Measurements from ENCODE around the gene DYNC1H1.

DYNC1H1 gene

DNA sequence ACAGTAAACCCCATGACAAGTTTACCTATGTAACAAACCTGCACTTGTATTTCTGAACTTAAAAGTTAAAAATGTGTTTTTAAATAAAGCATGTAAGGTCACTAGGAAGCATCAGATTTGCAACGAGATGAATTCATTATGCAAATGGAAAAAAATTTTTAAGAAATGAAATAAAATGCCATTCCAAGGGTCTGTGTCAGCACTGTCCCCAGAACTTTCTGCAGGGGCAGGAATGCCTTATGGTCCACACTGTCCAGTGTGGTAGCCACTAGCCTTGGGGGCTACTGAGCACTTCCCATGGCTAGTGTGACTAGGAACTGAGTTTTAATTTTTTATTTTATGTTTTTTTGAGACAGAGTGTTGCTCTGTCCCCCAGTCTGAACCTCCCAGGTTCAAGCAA lies 73.3 kb downstream of the DYNC1H1 start:
- Histone ChIP-seq H3K36me3 (ENCODE audit: control insufficient read depth, low read length) (peaks cover 91% of the 10 kb centered on the region), H3K4me2 (ENCODE audit: low read length) (no peak overlapping the region), H4K20me1 (ENCODE audit: control insufficient read depth, insufficient read depth, low read depth, low read length) (no peaks in the 10 kb centered on the region), H3K9me2 (replicated peaks; ENCODE audit: control insufficient read depth, low read length) (no peaks in the 10 kb centered on the region), H3K9me3 (ENCODE audit: control insufficient read depth, insufficient read depth, low read length) (no peaks in the 10 kb centered on the region), H3K4me3 (ENCODE audit: low read length) (no peak overlapping the region), H3F3A (ENCODE audit: control insufficient read depth, insufficient read depth) (no peaks in the 10 kb centered on the region), H3K4me1 (ENCODE audit: control insufficient read depth, low read length) (no peaks in the 10 kb centered on the region), H3K27ac (ENCODE audit: low read depth, low read length) (no peak overlapping the region), H3K79me2 (ENCODE audit: control insufficient read depth, low read length) (no peaks in the 10 kb centered on the region), H3K27me3 (ENCODE audit: control insufficient read depth, low read length) (no peaks in the 10 kb centered on the region)
- no peak for TF ChIP-seq EZH2phosphoT487 (IDR thresholded peaks at IDR 0.05; ENCODE audit: borderline replicate concordance, low read length)
- TF ChIP-seq, protein P1, sequence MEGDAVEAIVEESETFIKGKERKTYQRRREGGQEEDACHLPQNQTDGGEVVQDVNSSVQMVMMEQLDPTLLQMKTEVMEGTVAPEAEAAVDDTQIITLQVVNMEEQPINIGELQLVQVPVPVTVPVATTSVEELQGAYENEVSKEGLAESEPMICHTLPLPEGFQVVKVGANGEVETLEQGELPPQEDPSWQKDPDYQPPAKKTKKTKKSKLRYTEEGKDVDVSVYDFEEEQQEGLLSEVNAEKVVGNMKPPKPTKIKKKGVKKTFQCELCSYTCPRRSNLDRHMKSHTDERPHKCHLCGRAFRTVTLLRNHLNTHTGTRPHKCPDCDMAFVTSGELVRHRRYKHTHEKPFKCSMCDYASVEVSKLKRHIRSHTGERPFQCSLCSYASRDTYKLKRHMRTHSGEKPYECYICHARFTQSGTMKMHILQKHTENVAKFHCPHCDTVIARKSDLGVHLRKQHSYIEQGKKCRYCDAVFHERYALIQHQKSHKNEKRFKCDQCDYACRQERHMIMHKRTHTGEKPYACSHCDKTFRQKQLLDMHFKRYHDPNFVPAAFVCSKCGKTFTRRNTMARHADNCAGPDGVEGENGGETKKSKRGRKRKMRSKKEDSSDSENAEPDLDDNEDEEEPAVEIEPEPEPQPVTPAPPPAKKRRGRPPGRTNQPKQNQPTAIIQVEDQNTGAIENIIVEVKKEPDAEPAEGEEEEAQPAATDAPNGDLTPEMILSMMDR (IDR thresholded peaks at IDR 0.05; ENCODE audit: low read depth, low read length, poor library complexity, severe bottlenecking): no peak

DNA sequence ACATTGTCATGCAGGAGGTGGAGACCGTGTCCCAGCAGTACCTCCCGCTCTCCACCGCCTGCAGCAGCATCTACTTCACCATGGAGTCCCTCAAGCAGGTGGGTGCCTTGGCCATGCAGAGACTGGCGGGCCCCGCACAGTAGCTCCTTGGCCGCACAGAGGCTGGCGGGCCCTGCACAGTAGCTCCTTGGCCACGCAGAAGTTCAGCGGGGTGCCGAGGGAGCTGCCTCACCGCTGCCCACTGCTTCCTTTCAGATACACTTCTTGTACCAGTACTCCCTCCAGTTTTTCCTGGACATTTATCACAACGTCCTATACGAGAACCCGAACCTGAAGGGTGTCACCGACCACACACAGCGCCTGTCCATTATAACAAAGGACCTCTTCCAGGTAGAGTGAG lies 74.8 kb downstream of the DYNC1H1 start:
- no peak overlapping the region for H3K4me2 ChIP-seq (ENCODE audit: low read length)
- H3K79me2 ChIP-seq (ENCODE audit: control insufficient read depth, low read length): no peaks in the 10 kb centered on the region
- no peaks in the 10 kb centered on the region for H3F3A ChIP-seq (ENCODE audit: control insufficient read depth, insufficient read depth)
- H3K36me3 ChIP-seq (ENCODE audit: control insufficient read depth, low read length): peaks cover 89% of the 10 kb centered on the region
- H3K4me1 ChIP-seq (ENCODE audit: control insufficient read depth, low read length): no peaks in the 10 kb centered on the region
- no peaks in the 10 kb centered on the region for H3K9me3 ChIP-seq (ENCODE audit: control insufficient read depth, insufficient read depth, low read length)
- no peaks in the 10 kb centered on the region for H4K20me1 ChIP-seq (ENCODE audit: control insufficient read depth, insufficient read depth, low read depth, low read length)
- TF ChIP-seq EZH2phosphoT487 (IDR thresholded peaks at IDR 0.05; ENCODE audit: borderline replicate concordance, low read length): no peak
- TF ChIP-seq, protein P1 (IDR thresholded peaks at IDR 0.05; ENCODE audit: low read depth, low read length, poor library complexity, severe bottlenecking): no peak
- H3K4me3 ChIP-seq (ENCODE audit: low read length): no peak overlapping the region
- H3K27ac ChIP-seq (ENCODE audit: low read depth, low read length): no peak overlapping the region
- no peaks in the 10 kb centered on the region for H3K27me3 ChIP-seq (ENCODE audit: control insufficient read depth, low read length)
- no peaks in the 10 kb centered on the region for H3K9me2 ChIP-seq (replicated peaks; ENCODE audit: control insufficient read depth, low read length)

DNA sequence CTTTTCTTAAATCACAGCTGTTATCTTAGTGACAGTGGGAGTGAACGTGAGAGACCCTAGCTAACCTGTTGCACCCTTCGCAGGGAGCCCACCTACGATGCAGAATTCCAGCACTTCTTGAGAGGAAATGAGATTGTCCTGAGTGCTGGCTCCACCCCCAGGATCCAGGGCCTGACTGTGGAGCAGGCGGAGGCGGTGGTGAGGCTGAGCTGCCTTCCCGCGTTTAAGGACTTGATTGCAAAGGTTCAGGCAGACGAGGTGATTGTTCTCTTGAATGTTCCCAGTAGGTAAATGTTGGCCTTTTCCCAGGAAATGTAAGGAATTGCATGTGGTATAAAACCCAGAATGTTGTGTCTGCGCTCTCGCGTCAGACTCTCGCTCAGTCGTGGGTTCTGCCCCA lies 75.8 kb downstream of the DYNC1H1 start:
- Histone ChIP-seq H4K20me1 (ENCODE audit: control insufficient read depth, insufficient read depth, low read depth, low read length) (no peaks in the 10 kb centered on the region), H3K79me2 (ENCODE audit: control insufficient read depth, low read length) (no peaks in the 10 kb centered on the region), H3K36me3 (ENCODE audit: control insufficient read depth, low read length) (peaks cover 90% of the 10 kb centered on the region), H3F3A (ENCODE audit: control insufficient read depth, insufficient read depth) (no peaks in the 10 kb centered on the region), H3K27ac (ENCODE audit: low read depth, low read length) (no peak overlapping the region), H3K27me3 (ENCODE audit: control insufficient read depth, low read length) (no peaks in the 10 kb centered on the region), H3K4me2 (ENCODE audit: low read length) (no peak overlapping the region), H3K4me1 (ENCODE audit: control insufficient read depth, low read length) (no peaks in the 10 kb centered on the region), H3K9me3 (ENCODE audit: control insufficient read depth, insufficient read depth, low read length) (no peaks in the 10 kb centered on the region), H3K9me2 (replicated peaks; ENCODE audit: control insufficient read depth, low read length) (no peaks in the 10 kb centered on the region), H3K4me3 (ENCODE audit: low read length) (no peak overlapping the region)
- no peak for TF ChIP-seq EZH2phosphoT487 (IDR thresholded peaks at IDR 0.05; ENCODE audit: borderline replicate concordance, low read length)
- TF ChIP-seq, protein P1 (IDR thresholded peaks at IDR 0.05; ENCODE audit: low read depth, low read length, poor library complexity, severe bottlenecking): no peak

DNA sequence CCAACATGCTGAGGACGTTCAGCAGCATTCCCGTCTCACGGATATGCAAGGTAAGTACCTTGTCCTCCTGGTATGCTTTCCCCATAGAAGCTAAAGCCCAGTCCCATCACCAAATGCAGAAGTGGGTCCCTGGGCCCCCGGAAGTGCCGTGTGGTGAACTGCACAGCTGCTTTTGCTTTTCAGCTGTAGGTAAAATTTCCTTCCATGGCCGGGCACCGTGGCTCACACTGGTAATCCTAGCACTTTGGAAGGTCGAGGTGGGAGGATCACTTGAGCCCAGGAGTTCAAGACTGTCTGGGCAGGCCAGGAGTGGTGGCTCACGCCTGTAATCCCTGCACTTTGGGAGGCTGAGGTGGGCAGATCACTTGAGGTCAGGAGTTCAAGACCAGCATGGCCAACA lies 78.3 kb downstream of the DYNC1H1 start:
- Histone ChIP-seq H3K4me3 (ENCODE audit: low read length) (no peak overlapping the region), H4K20me1 (ENCODE audit: control insufficient read depth, insufficient read depth, low read depth, low read length) (no peaks in the 10 kb centered on the region), H3K4me2 (ENCODE audit: low read length) (no peak overlapping the region), H3K4me1 (ENCODE audit: control insufficient read depth, low read length) (no peaks in the 10 kb centered on the region), H3K79me2 (ENCODE audit: control insufficient read depth, low read length) (no peaks in the 10 kb centered on the region), H3K27me3 (ENCODE audit: control insufficient read depth, low read length) (no peaks in the 10 kb centered on the region), H3K9me3 (ENCODE audit: control insufficient read depth, insufficient read depth, low read length) (no peaks in the 10 kb centered on the region), H3K9me2 (replicated peaks; ENCODE audit: control insufficient read depth, low read length) (no peaks in the 10 kb centered on the region), H3K36me3 (ENCODE audit: control insufficient read depth, low read length) (peaks cover 86% of the 10 kb centered on the region), H3F3A (ENCODE audit: control insufficient read depth, insufficient read depth) (no peaks in the 10 kb centered on the region), H3K27ac (ENCODE audit: low read depth, low read length) (no peak overlapping the region)
- no peak for TF ChIP-seq EZH2phosphoT487 (IDR thresholded peaks at IDR 0.05; ENCODE audit: borderline replicate concordance, low read length)
- TF ChIP-seq, protein P1 (IDR thresholded peaks at IDR 0.05; ENCODE audit: low read depth, low read length, poor library complexity, severe bottlenecking): no peak
